OCI-LY7 (cell line): ENCODE data around the gene C9orf57. TPM values are rescaled to one million over a fixed set of nuclear protein-coding genes. Genes with fewer than 3 reads are reported as not detected.

Experiments
- BruUV-seq: library from RNA; stranded (reverse); fragments of 400-500 nt; replicated peaks from 2 replicates; lab custom pipeline; 2021; lab: Mats Ljungman, UMichigan
- CTCF ChIA-PET: fragments of 300-600 bp; sonication (Branson Sonifier 250); formaldehyde crosslinking; loops from one replicate; lab custom pipeline; 2022; ENCODE audit warnings: antibody characterized with exemption; ENCODE audit not compliant: unreplicated experiment; lab: Charles Lee
- POLR2A ChIA-PET: fragments of 300-600 bp; sonication (Branson Sonifier 250); formaldehyde crosslinking; loops from one replicate; lab custom pipeline; 2022; ENCODE audit warnings: antibody characterized with exemption; lab: Charles Lee
- DNase-seq: peaks from one replicate; pipeline ENCODE4 v3.0.0-alpha.2; 2015; ENCODE audit warnings: low spot score
- H2AFZ ChIP-seq: fragments of 200-600 bp; sonication (generic), shearing (Covaris generic); 2 replicates; pipeline ENCODE4 v1.6.1; 2014; ENCODE audit warnings: mild to moderate bottlenecking, antibody characterized with exemption, low read length, moderate library complexity
- H3K27ac ChIP-seq: fragments of 200-600 bp; sonication (generic); 2 replicates; pipeline ENCODE4 v1.5.1; 2014; ENCODE audit warnings: mixed run types, low read depth, mild to moderate bottlenecking, moderate library complexity, low read length, inconsistent platforms; ENCODE audit not compliant: poor library complexity, severe bottlenecking
- H3K36me3 ChIP-seq: fragments of 200-600 bp; sonication (generic); 2 replicates; pipeline ENCODE4 v1.6.1; 2014; ENCODE audit warnings: mild to moderate bottlenecking, antibody characterized with exemption, low read length, moderate library complexity, mixed read lengths; ENCODE audit not compliant: insufficient read depth
- H3K4me1 ChIP-seq: fragments of 200-600 bp; sonication (generic); 2 replicates; pipeline ENCODE4 v1.5.1; 2014; ENCODE audit warnings: mild to moderate bottlenecking, low read length; ENCODE audit not compliant: insufficient read depth, poor library complexity, severe bottlenecking
- H3K4me2 ChIP-seq: fragments of 200-600 bp; sonication (generic); 2 replicates; pipeline ENCODE4 v1.6.1; 2014; ENCODE audit warnings: mild to moderate bottlenecking, low read length
- H3K4me3 ChIP-seq: fragments of 200-600 bp; sonication (generic); 2 replicates; pipeline ENCODE4 v1.5.1; 2014; ENCODE audit warnings: mild to moderate bottlenecking, low read depth, low read length; ENCODE audit not compliant: poor library complexity, severe bottlenecking
- H3K79me2 ChIP-seq: fragments of 200-600 bp; sonication (generic); 2 replicates; pipeline ENCODE4 v1.6.1; 2016; ENCODE audit warnings: low read depth, mild to moderate bottlenecking, low read length, moderate library complexity, mixed read lengths; ENCODE audit not compliant: insufficient read depth
- H3K9me2 ChIP-seq: fragments of 200-600 bp; sonication (generic); 2 replicates; pipeline ENCODE4 v1.6.1; 2016; ENCODE audit warnings: mild to moderate bottlenecking, low read length, mixed read lengths; ENCODE audit not compliant: insufficient read depth
- H3K9me3 ChIP-seq: fragments of 200-600 bp; sonication (generic); 2 replicates; pipeline ENCODE4 v1.6.1; 2014; ENCODE audit warnings: mild to moderate bottlenecking, mixed run types, low read length, mixed read lengths
- H4K20me1 ChIP-seq: fragments of 200-600 bp; sonication (generic); 2 replicates; pipeline ENCODE4 v1.6.1; 2014; ENCODE audit warnings: mild to moderate bottlenecking, antibody characterized with exemption, low read length, moderate library complexity, mixed read lengths; ENCODE audit not compliant: insufficient read depth
- CTCF ChIP-seq: fragments of 200-600 bp; sonication (generic); conservative IDR thresholded peaks from 2 replicates; pipeline ENCODE4 v1.5.1; 2014; ENCODE audit warnings: mild to moderate bottlenecking, antibody characterized with exemption, low read length, moderate library complexity, mixed read lengths
- EZH2phosphoT487 ChIP-seq: fragments of 200-600 bp; sonication (generic); IDR thresholded peaks from 2 replicates; pipeline ENCODE4 v1.6.1; 2018; ENCODE audit warnings: low read depth, borderline replicate concordance, mild to moderate bottlenecking, mixed run types, antibody characterized with exemption, low read length, moderate library complexity, mixed read lengths
- intact Hi-C: fragments of 100-400 bp; cut with micrococcal nuclease; formaldehyde crosslinking; loops from one replicate; pipeline ENCODE4 v1.10.0; 2022; ENCODE audit not compliant: unreplicated experiment
- total RNA-seq, 2 experiments: library from RNA; depleted of rRNA in 1 of 2; stranded (reverse); fragments of >200 nt in 1 of 2; shearing (Covaris generic) in 1 of 2; gene quantifications; 2 replicates each; pipeline ENCODE4 v1.2.3, GENCODE V29; 2014 to 2022

The C9orf57 gene
- total RNA-seq, 2 experiments from 2014 or later = not detected

DNA sequence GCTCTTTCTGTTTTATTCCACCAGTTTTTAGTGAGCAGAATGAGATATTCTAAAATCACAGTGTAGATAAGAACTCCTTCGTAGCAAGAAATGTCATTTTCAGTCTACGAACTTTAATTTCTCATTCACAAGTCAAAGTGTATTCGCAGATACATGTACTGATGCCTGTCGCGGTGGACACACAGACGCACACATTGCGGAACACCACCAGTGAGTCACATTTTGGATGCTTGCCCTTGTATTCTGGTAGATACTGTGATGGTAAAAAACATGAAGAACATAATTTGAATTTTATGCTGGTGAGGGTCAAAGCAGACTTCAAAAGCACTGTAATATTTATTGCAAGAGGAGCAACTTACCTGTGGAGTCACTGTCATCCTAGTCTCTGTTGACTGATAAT lies 4.7 kb upstream of the C9orf57 start:
- BruUV-seq = no TSS peak
- no peak for DNase-seq
- H3K79me2 ChIP-seq = no peaks in the 10 kb centered on the region
- no peaks in the 10 kb centered on the region for H3K36me3 ChIP-seq
- ChIA-PET CTCF (interaction anchor here (0.6 kb wide), 1 partner anchor 122 kb away, joined by 3 read pairs; no protein-coding TSS in a partner anchor), POLR2A (interaction anchor here (0.7 to 1.0 kb wide), 4 partner anchors 193 to 612 kb away, joined by 3 to 7 read pairs (median 3); no protein-coding TSS in a partner anchor)
- TF ChIP-seq EZH2phosphoT487 = no peak
- no peak for TF ChIP-seq CTCF
- H4K20me1 ChIP-seq = no peaks in the 10 kb centered on the region
- no peak overlapping the region for H3K4me3 ChIP-seq
- H3K4me1 ChIP-seq = no peaks in the 10 kb centered on the region
- H2AFZ ChIP-seq = no peak overlapping the region
- no peaks in the 10 kb centered on the region for H3K9me2 ChIP-seq
- no peak overlapping the region for H3K4me2 ChIP-seq
- H3K27ac ChIP-seq = no peak overlapping the region
- no peaks in the 10 kb centered on the region for H3K9me3 ChIP-seq
- intact Hi-C loops = no loop called here

DNA sequence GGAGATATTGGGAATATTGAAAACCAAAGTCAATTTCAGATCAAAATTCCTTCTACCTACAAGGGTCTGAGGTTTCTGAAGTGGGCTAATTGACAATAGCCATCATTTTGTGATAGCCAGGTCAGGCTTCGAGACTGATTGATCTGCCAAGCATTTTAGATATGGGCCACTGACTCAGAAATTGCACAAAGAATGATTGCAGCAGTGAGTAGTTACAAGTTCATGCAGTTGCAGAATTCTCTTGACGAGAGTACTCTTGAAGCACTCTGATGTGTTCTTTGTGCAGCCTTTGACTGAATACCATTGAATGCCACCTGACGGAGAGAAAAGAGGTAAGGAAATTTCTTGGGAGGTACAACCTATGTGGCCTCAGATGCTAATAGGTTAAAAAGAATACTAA lies 8.3 kb downstream of the C9orf57 start:
- Histone ChIP-seq H3K27ac (no peak overlapping the region), H4K20me1 (no peaks in the 10 kb centered on the region), H3K4me2 (no peak overlapping the region), H3K79me2 (no peaks in the 10 kb centered on the region), H2AFZ (no peak overlapping the region), H3K36me3 (no peaks in the 10 kb centered on the region), H3K9me2 (no peaks in the 10 kb centered on the region), H3K4me1 (no peaks in the 10 kb centered on the region), H3K9me3 (no peaks in the 10 kb centered on the region), H3K4me3 (no peak overlapping the region)
- TF ChIP-seq CTCF (no peak), EZH2phosphoT487 (no peak)
- CTCF ChIA-PET = no interaction called here
- intact Hi-C loops = no loop called here
- no peak for DNase-seq
- no TSS peak for BruUV-seq
- POLR2A ChIA-PET = no interaction called here

DNA sequence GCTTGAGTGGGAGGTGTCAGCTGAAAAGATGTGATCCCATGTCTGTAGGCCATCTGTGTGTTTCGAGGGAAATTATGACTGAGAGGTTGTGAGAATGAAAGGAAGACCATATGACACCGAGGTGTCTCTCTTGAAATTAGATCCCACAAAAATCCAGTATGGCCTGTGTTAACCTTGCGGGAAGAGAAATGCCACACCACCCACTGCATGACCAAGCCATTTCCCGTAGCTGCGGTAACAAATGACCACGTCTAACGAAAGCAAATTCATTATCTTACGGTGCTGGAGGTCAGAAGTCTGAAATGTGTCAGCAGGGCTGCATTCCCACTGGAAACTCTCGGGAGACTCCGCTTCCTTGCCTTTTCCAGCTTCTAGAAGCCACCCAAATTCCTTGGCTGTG lies 11.6 kb downstream of the C9orf57 start:
- no peak overlapping the region for H3K27ac ChIP-seq
- H3K4me2 ChIP-seq = no peak overlapping the region
- no peak for TF ChIP-seq CTCF
- TF ChIP-seq EZH2phosphoT487 = no peak
- H3K4me3 ChIP-seq = no peak overlapping the region
- POLR2A ChIA-PET = interaction anchor here (1.2 kb wide), 1 partner anchor 18 kb away, joined by 4 read pairs; no protein-coding TSS in a partner anchor
- H3K79me2 ChIP-seq = no peaks in the 10 kb centered on the region
- no peaks in the 10 kb centered on the region for H4K20me1 ChIP-seq
- intact Hi-C loops = no loop called here
- no peaks in the 10 kb centered on the region for H3K36me3 ChIP-seq
- H3K9me2 ChIP-seq = no peaks in the 10 kb centered on the region
- no TSS peak for BruUV-seq
- no peaks in the 10 kb centered on the region for H3K4me1 ChIP-seq
- DNase-seq = no peak
- H3K9me3 ChIP-seq = no peaks in the 10 kb centered on the region
- no peak overlapping the region for H2AFZ ChIP-seq
- CTCF ChIA-PET = no interaction called here
